ENCODE data around the gene HMCN1.

HMCN1 gene

DNA sequence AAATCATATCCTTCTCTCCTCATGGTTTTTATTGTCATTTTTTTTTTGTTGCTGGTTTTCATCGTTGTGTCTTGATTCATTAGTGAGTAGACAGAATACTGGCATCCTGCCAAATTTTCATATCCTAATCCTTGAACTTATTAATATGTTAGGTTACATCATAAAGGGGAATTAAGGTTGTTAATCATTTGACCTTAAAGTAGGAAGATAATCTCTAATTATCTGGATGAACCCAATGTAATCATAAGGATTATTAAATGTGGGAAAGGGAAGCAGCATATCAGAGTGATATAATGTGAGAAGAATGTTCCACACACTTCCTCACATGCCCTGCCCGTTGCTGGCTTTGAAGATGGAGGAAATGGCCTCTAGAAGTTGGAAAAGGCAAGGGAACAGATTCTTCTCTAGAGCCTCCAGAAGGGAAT lies 299.7 kb downstream of the HMCN1 start:
- Histone ChIP-seq H3F3A (ENCODE audit: insufficient read depth, low read length) (no peaks in the 10 kb centered on the region), H2AFZ (ENCODE audit: low read length) (no peak overlapping the region), H4K20me1 (ENCODE audit: insufficient read depth, low read length) (no peaks in the 10 kb centered on the region), H3K9ac (ENCODE audit: low read length) (no peak overlapping the region), H3K4me1 (ENCODE audit: insufficient read depth, low read length, severe bottlenecking) (no peaks in the 10 kb centered on the region), H3K4me3 (ENCODE audit: low read depth, low read length, poor library complexity, severe bottlenecking) (no peak overlapping the region), H3K9me3 (ENCODE audit: low read length) (no peaks in the 10 kb centered on the region), H3K27ac (ENCODE audit: low read depth, low read length, poor library complexity, severe bottlenecking) (no peak overlapping the region), H3K36me3 (ENCODE audit: insufficient read depth, low read length) (no peaks in the 10 kb centered on the region), H3K27me3 (ENCODE audit: insufficient read depth, low read length) (no peaks in the 10 kb centered on the region), H3K9me2 (ENCODE audit: low read depth, low read length) (no peaks in the 10 kb centered on the region), H3K4me2 (ENCODE audit: low read length) (no peak overlapping the region), H3K79me2 (ENCODE audit: insufficient read depth, low read length) (no peaks in the 10 kb centered on the region)
- TF ChIP-seq, protein P1, sequence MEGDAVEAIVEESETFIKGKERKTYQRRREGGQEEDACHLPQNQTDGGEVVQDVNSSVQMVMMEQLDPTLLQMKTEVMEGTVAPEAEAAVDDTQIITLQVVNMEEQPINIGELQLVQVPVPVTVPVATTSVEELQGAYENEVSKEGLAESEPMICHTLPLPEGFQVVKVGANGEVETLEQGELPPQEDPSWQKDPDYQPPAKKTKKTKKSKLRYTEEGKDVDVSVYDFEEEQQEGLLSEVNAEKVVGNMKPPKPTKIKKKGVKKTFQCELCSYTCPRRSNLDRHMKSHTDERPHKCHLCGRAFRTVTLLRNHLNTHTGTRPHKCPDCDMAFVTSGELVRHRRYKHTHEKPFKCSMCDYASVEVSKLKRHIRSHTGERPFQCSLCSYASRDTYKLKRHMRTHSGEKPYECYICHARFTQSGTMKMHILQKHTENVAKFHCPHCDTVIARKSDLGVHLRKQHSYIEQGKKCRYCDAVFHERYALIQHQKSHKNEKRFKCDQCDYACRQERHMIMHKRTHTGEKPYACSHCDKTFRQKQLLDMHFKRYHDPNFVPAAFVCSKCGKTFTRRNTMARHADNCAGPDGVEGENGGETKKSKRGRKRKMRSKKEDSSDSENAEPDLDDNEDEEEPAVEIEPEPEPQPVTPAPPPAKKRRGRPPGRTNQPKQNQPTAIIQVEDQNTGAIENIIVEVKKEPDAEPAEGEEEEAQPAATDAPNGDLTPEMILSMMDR (IDR thresholded peaks at IDR 0.05; ENCODE audit: low read length): no peak
- TF ChIP-seq EZH2 (IDR thresholded peaks at IDR 0.05; ENCODE audit: borderline replicate concordance, low read length): no peak

DNA sequence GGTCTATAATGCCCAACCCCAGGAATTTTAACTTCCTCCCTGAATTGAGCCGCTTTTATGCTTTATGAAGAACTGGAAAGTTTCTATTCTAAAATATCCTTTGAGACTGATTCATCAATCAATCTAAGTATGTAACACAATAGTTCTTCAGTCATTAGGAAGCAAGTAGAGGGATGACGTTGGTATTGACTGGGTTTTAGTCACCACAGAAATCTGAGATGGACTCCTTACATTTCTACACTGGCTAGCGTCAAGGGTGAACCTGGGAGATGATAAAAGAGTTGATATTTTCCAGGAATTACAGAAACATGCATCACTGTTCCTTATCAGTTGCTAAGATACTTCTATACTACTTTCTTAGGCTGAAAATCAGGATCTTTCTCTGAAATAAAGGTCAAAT lies 308.0 kb downstream of the HMCN1 start:
- no peak overlapping the region for H3K4me3 ChIP-seq (ENCODE audit: low read depth, low read length, poor library complexity, severe bottlenecking)
- H4K20me1 ChIP-seq (ENCODE audit: insufficient read depth, low read length): no peaks in the 10 kb centered on the region
- H2AFZ ChIP-seq (ENCODE audit: low read length): no peak overlapping the region
- no peaks in the 10 kb centered on the region for H3K27me3 ChIP-seq (ENCODE audit: insufficient read depth, low read length)
- H3K9ac ChIP-seq (ENCODE audit: low read length): no peak overlapping the region
- no peak overlapping the region for H3K27ac ChIP-seq (ENCODE audit: low read depth, low read length, poor library complexity, severe bottlenecking)
- no peaks in the 10 kb centered on the region for H3K9me3 ChIP-seq (ENCODE audit: low read length)
- H3F3A ChIP-seq (ENCODE audit: insufficient read depth, low read length): no peaks in the 10 kb centered on the region
- no peaks in the 10 kb centered on the region for H3K36me3 ChIP-seq (ENCODE audit: insufficient read depth, low read length)
- H3K4me1 ChIP-seq (ENCODE audit: insufficient read depth, low read length, severe bottlenecking): no peaks in the 10 kb centered on the region
- H3K4me2 ChIP-seq (ENCODE audit: low read length): no peak overlapping the region
- no peaks in the 10 kb centered on the region for H3K79me2 ChIP-seq (ENCODE audit: insufficient read depth, low read length)
- TF ChIP-seq EZH2 (IDR thresholded peaks at IDR 0.05; ENCODE audit: borderline replicate concordance, low read length): no peak
- no peaks in the 10 kb centered on the region for H3K9me2 ChIP-seq (ENCODE audit: low read depth, low read length)

DNA sequence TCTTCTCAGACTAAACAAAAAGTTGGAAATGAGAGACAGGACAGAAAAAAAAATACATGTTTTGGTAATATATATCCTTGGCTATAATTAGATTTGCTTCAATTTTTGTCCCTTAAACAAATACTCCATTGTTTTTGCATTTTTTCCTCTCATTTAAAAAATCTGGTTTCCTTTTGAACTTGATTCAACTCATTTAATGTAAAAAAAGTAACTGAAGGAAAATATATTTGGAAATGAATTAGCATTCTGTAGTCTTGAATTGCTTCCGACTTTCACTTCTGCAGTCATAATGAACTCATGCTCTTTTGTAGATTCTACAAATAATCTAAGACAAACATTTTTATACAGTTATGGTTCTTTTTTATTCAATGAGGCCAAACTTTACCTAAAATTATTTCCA lies 309.1 kb downstream of the HMCN1 start:
- Histone ChIP-seq H3K79me2 (ENCODE audit: insufficient read depth, low read length) (no peaks in the 10 kb centered on the region), H3K27ac (ENCODE audit: low read depth, low read length, poor library complexity, severe bottlenecking) (no peak overlapping the region), H3K27me3 (ENCODE audit: insufficient read depth, low read length) (no peaks in the 10 kb centered on the region), H2AFZ (ENCODE audit: low read length) (no peak overlapping the region), H3K9me3 (ENCODE audit: low read length) (no peaks in the 10 kb centered on the region), H3K4me2 (ENCODE audit: low read length) (no peak overlapping the region), H3K36me3 (ENCODE audit: insufficient read depth, low read length) (no peaks in the 10 kb centered on the region), H3F3A (ENCODE audit: insufficient read depth, low read length) (no peaks in the 10 kb centered on the region), H3K4me1 (ENCODE audit: insufficient read depth, low read length, severe bottlenecking) (no peaks in the 10 kb centered on the region), H3K9ac (ENCODE audit: low read length) (no peak overlapping the region), H4K20me1 (ENCODE audit: insufficient read depth, low read length) (no peaks in the 10 kb centered on the region), H3K9me2 (ENCODE audit: low read depth, low read length) (no peaks in the 10 kb centered on the region), H3K4me3 (ENCODE audit: low read depth, low read length, poor library complexity, severe bottlenecking) (no peak overlapping the region)
- TF ChIP-seq EZH2 (IDR thresholded peaks at IDR 0.05; ENCODE audit: borderline replicate concordance, low read length): no peak
- TF ChIP-seq, protein P1 (IDR thresholded peaks at IDR 0.05; ENCODE audit: low read length): no peak

DNA sequence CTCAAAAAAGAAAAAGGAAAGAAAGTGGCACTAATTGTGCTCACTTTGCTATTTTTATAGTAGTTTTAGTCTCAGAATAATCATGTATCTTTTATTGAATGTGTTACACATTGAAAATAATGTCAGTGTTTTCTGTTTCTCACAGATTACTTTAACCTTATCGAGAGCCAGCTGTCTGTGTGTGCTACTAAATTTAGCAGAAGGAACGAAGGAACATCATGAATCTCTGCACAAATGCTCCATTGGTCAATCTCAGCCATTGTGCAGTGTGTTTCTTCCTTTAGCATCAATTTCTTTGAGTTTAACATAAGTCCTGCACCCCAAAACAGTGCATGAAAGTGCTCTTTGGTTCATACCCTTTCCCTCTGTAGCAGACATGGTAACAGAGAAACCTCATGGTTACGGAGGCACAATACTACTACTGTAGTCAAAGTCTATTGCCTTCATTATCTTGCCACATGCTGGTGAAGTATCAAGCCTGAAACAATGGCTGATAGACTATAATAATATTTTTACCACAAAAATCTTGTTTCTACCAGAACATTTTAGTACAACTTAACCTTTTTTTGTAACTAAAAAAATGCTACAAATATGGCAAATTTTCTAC lies 310.0 kb downstream of the HMCN1 start:
- TF ChIP-seq, protein P1 (IDR thresholded peaks at IDR 0.05; ENCODE audit: low read length): no peak
- TF ChIP-seq EZH2 (IDR thresholded peaks at IDR 0.05; ENCODE audit: borderline replicate concordance, low read length): no peak
- no peaks in the 10 kb centered on the region for H3K36me3 ChIP-seq (ENCODE audit: insufficient read depth, low read length)
- H3K27ac ChIP-seq (ENCODE audit: low read depth, low read length, poor library complexity, severe bottlenecking): no peak overlapping the region
- no peaks in the 10 kb centered on the region for H4K20me1 ChIP-seq (ENCODE audit: insufficient read depth, low read length)
- H3K4me3 ChIP-seq (ENCODE audit: low read depth, low read length, poor library complexity, severe bottlenecking): no peak overlapping the region
- no peaks in the 10 kb centered on the region for H3K27me3 ChIP-seq (ENCODE audit: insufficient read depth, low read length)
- H3K9ac ChIP-seq (ENCODE audit: low read length): no peak overlapping the region
- no peak overlapping the region for H3K4me2 ChIP-seq (ENCODE audit: low read length)
- no peaks in the 10 kb centered on the region for H3K79me2 ChIP-seq (ENCODE audit: insufficient read depth, low read length)
- no peaks in the 10 kb centered on the region for H3F3A ChIP-seq (ENCODE audit: insufficient read depth, low read length)
- H3K9me2 ChIP-seq (ENCODE audit: low read depth, low read length): no peaks in the 10 kb centered on the region
- no peaks in the 10 kb centered on the region for H3K9me3 ChIP-seq (ENCODE audit: low read length)
- H3K4me1 ChIP-seq (ENCODE audit: insufficient read depth, low read length, severe bottlenecking): no peaks in the 10 kb centered on the region
- no peak overlapping the region for H2AFZ ChIP-seq (ENCODE audit: low read length)
